GM19372 (cell line): ENCODE data around the gene CDH26.

Source experiments
- ATAC-seq: cut with Tn5 transposase; IDR thresholded peaks from one replicate; pipeline ENCODE4 v1.9.1; 2021; ENCODE audit warnings: mild to moderate bottlenecking, low read depth, moderate library complexity; ENCODE audit not compliant: unreplicated experiment

Gene CDH26

DNA sequence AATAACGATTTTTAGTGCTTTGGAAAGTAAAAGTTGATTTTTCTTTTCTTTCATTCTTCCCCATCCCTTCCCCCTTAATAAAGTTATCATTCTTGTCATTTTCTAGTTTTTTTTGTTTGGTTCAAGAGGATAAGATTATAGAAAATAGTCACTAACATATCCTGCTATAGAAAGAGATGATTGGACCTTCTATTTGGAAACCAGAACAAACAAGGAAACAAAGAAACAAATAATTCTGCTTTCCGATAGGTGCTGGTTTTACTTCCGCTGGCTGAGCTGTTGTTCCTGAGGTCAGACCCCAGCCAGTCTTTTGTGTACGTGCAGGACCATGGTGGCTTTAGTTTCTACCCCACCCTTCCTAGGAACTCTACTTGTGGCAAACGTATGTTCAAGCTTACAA is at the start of gene CDH26:
Gene CDH26, plus strand, starts transcription at position 301 of the 400 bp plus-strand sequence. CDS start 304 bp downstream, outside the sequence.
- ATAC-seq, result no peak

DNA sequence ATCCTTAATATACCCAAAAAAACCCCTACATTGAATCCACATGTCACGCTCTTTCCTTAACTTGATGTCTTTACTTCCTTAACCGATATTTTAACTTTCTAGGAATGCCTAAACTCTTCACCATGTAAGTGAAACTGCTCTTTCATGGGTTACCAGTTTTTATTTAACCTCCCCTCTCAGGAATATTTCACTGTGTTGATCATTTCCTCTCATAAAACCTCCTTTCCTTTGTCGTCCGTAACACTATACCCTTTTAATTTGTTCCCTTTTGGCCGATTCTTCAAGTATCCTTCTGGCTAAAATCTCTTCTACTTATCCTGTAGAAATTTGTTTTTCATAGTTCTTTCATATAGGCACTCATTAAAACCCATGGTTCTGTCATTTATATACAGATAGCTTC is 49.4 kb upstream of the CDH26 start:
- no peak for ATAC-seq

DNA sequence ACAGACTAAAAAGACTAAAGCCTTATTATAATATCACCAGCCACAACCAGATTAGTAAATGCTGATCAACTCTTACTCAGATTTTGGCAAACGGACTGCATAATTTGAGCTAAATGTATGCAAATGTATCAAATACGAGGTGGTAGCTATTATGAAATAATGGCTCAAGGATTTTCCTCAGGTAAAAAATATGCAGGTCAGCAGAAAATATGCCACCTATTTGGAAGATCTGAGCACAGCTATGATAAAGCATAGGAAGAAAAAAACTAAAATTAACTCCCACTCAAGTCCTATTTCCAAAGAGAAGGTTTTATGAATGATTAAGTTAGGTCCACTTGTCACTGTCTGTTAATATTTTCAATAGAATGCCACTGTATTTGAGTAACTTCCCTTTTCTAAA is 47.2 kb upstream of the CDH26 start:
- no peak for ATAC-seq

DNA sequence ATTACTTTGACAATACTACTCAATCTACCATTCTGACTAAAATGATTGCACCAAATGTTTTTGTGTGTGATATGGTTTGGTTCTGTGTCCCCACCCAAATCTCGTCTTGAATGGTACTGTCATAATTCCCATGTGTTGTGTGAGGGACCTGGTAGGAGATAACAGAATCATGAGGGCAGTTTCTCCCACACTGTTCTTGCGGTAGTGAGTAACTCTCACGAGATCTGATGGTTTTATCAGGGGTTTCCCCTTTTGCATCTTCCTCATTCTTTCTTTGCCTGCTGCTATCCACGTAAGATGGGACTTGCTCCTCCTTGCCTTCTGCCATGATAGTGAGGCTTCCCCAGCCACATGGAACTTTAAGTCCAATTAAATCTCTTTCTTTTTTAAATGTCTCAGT is 45.6 kb upstream of the CDH26 start:
- ATAC-seq, result no peak

DNA sequence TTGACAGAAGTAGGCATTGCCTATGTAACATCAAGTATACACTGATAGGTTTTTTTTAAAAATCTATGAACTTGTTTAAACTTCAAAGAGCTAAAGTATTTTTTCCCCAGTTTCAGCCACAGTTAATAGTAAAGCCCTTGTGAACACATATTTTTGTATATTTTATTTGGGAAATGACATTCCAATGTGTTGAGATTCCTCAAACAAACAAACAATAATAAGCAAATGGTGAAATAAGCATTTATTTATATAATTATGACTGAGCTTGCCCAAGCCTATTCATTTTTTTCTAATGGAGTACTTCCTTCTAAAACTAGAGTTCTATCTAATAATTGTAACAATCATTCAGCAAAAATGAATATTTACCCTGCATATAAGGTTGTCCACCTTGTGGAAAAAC is 37.3 kb upstream of the CDH26 start:
- no peak for ATAC-seq

DNA sequence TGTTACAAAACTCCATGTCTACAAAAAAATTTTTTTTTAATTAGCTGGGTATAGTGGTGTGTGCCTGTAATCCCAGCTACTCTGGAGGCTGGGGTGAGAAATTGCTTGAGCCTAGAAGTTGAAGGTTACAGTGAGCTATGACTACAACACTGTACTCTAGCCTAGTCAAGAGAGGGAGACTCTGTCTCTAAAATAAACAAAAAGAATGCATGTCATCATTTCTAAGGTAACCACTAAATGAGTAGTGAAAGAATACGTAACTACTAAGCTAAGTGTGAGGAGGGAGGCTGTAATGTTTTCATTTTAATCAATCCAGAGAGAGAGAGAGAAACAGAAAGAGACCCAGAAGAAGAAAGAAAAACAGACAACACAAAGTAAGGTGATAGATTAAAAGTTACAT is 34.7 kb upstream of the CDH26 start:
- no peak for ATAC-seq

DNA sequence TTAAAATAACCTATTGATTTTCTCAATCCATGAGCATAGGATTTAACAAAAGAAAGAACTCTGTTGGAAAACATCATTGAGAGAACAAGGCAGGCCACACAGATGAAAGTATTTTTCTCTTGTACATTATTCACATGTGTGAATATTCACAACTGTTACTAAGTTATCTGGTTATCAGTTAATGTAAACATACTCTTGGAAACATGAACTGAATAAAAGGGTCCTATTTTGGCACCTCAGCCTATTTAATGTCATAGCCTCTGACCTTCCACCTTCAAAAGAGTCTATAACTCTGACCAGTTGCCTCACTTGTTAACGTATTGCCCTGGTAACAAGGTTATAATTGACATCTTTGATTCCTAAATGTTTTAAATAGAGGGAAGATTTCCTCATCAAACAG is 32.9 kb upstream of the CDH26 start:
- ATAC-seq, result no peak

DNA sequence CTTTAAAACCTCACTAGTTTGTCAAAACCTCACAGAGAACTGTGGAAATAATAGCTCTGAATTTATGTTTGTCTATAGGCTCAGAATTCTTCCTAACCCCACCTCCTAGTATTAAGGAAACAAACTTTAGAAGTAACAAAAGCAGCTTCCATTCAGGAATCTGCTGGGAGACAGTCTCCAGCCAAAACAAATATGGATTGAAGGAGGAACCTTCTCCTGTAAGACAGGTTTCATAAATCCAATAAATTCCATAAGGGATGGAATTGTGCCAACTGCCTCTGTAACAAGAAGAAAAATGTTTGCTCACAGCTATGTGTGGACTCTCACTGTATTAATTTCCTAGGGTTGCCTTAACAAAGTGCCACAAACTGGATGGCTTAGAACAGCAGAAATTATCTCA is 32.3 kb upstream of the CDH26 start:
- ATAC-seq, result no peak

DNA sequence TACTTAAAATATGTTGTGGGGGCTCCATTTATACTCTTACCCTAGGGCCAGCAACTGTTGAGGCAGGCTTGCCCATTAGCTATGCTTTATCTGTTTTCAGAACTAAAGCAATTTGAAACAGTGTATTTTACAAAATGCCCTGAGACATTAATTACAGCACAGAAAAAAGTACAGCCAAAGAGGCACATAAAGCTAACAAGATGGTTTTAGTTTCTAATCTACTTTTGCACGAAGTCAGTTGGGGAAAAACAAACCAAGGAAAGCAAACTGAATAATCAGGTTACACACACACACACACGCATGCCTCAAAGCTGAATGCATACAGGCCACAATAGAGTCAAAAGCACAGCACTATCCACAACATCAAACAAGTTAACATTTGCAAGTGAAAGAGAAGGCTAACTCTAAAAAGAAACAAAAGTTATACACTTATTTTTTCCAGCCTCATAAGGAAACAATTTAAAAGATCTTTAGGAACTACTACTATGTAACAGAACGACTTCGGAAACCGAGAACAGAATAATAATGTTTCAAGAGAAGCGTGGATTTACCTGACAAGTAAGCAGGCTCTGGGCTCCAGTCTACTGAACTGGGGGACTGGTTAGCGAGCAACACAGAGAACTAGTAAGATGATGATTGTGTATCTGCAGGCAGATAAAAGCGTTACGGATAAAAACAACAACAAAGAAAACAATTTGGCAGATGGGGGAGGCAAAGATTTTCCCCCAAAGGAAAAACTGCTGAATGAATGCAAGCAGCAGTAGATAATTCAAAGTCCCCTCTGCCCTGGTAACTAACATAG is 26.5 kb upstream of the CDH26 start:
- no peak for ATAC-seq

DNA sequence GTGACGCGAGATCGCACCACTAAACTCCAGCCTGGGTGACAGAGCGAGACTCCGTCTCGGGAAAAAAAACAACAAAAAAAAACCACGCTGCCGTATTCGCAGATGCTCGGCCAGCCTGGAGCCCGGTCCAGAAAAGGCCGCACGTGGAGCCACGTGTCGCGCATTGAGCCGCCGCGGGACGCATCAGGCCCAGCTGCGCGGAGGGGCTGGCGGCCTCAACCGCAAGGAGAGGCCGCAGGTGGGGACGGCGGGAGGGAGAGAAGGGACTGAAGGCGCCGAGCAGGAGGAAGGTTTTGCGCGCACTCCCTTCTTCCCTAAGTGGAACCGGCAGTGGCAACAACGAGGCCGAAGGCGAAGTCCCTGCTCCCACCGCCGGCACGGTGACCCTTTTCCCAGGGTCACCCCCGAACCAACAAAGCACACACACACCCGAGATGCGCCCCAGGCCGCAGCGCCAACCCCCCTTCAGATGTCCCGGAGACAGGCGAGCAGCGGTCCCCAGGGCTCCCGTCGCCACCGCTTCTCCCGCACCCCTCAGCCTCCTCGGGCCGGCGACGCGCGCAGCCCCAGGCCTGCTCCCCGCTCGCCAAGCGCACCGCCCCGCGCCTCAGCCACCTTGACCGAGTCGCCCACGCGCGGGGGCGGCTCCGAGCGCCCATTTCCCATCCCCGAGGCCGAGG is 25.5 kb upstream of the CDH26 start:
- no peak for ATAC-seq

DNA sequence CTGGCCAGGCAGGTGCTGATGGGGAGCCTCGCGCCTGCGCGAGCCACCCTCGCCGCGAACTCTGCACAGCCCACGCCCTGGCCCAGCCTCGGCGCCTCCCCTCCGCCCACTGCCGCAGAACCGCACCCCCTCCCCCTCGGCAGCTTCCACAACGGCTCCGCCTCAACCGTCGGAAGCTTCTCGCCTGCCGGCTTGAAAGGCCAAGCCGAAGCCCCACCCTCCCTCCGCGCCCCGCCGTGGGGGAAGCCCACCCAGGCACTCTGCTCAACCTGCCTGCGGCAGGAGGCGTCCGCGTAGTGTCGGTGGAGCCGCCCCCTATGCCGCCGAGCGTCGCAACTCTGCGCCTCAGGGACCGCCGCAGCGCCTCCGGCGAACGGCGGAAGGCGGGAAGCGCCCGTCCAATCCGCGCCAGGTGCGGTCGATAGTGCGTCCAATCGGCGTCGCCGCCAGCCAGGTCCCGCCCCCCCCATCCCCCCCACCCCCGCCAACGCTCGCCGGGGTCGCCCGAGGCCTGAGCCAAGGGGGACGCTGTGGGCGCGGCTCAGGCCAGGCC is 24.9 kb upstream of the CDH26 start, which contains the start of gene SYCP2:
Gene SYCP2, minus strand, starts transcription at position 342 of the 553 bp plus-strand sequence. CDS start 11,224 bp downstream, outside the sequence.
- ATAC-seq, result peak; percentile 70

DNA sequence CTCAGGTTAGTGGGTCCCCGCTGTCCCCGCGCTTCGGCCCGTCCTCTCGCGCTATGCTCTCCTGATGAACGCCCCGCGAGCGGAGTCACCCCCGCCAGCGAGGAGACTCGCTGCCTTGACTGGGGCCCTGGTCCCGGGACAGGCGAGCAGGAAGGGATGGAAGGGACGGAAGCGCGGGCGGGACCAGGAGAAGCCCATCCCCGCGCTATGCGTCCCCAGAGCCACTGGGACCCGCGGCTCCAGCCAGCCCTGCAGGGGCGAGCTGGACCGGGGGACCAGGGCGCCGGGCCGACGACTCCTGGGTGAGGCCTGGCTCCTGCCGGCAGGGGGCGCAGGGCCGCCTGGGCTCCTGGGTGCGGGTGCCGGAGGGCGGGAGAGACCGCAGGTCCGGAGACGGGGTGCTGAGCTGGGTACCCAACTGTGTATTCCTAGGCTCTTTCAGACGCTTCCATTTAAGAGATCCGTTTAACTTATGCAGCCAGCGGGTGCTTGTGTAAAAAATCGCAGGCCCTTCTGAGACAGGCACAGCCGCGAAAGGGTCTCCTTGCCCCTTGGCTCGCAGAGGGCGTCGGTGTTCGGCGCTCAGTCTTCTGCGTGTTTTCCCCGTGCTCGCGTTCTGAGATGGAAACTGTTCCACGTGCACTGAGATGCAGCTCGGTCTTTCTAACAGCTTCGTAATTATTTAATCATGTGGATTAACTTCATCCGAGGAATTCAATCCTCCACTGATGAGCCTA is 24.2 kb upstream of the CDH26 start:
- peak; percentile 68 for ATAC-seq

DNA sequence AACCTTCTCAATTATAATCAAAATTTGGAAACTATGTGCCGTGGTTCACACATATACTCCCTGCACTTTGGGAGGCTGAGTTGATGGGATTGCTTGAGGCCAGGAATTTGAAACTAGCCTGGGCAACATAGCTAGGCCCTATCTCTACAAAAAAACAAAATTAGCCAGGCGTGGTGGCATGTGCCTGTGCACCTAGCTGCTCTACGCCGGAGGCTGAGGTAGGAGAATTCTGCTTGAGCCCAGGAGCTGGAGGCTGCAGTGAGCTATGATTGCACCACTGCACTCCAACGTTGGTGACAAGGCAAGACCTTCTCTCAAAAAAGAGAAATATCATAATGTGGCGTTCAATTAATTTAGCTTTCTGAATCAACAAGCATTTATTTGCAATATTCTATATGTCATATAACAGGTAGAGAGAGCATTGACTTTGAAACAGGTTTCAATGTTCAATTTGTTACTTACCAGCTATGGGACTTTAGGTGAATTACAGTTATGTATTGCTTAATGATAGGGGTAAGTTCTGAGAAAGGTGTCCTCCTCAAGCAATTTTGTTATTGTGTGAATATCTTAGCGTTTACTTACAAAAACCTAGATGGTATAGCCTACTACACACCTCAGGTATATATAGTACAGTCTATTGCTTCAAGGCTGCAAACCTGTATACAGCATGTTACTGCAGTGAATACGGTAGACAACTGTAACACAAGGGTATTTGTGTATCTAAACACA is 22.6 kb upstream of the CDH26 start:
- ATAC-seq, result no peak

DNA sequence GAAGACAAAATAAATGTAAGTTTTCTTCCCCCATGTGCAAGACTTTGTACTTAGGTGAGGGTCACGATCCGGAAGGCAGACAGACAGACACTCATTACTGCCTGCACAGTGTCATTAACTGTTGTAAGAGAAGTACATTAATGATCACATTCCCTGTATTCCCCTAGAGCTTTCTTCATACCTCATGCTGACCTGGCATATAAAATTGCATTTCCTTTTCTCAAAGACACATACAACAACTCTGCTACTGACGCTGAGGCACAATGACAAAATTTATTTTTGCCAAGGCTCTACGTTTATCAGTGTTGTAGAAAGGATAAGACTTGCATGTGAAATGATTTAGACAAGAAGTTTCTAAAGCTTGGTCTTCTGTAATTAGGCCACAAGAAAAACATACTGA is 21.8 kb upstream of the CDH26 start:
- no peak for ATAC-seq

DNA sequence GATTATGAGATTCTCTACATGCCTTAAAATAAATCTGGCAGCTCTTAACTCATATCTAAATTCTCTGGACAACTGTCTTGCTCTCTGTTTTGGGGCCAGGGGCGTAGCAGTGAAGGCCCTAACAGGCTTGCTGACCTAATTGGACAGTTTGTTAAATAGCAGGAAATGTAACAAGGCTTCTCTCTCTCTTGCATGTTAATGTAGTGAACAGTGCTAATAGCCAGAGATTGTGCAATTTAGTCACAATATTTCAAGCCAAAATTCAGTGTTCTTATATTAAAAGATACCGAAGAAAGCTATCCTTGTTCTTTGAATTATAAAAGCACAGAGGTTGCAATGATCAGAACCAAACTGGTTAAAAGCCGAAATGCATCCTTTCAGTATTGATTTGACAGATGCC is 21.1 kb upstream of the CDH26 start:
- ATAC-seq, result no peak

DNA sequence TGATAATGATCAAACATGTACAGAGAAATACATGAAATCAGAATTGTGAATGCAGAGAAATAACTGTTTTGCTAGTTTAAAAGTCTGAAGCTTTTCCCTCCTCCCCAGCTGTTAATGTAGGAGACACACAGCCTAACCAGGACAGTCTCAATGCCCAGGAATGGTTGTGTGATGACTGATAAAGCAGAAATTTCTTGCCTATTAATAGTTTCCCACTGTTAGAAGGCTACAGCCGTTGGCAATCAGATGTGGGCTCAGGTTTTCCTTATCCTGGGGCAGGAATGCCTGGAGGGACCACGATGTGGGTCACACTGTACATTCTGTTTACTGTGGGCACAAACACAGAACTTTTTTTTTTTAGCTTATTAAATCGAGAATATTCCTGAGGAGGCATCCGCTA is 20.0 kb upstream of the CDH26 start:
- no peak for ATAC-seq

DNA sequence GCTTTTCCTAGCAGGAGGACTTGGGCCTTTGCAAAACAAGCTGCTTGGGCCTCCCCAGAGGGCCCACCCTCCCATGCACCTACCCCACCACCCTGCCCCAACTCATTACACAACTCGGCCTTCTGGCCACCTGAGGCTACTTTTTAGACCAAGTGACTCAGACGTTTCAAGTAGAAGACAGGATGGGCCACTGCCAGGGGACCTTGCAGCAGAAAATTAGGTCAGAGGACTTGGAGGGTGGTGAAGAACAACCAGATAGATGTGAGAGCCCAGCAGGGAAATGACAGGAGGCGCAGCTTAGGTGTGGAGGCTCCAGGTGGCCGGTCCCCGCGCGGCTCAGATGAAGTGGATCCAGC is 19.5 kb upstream of the CDH26 start:
- ATAC-seq, result no peak

DNA sequence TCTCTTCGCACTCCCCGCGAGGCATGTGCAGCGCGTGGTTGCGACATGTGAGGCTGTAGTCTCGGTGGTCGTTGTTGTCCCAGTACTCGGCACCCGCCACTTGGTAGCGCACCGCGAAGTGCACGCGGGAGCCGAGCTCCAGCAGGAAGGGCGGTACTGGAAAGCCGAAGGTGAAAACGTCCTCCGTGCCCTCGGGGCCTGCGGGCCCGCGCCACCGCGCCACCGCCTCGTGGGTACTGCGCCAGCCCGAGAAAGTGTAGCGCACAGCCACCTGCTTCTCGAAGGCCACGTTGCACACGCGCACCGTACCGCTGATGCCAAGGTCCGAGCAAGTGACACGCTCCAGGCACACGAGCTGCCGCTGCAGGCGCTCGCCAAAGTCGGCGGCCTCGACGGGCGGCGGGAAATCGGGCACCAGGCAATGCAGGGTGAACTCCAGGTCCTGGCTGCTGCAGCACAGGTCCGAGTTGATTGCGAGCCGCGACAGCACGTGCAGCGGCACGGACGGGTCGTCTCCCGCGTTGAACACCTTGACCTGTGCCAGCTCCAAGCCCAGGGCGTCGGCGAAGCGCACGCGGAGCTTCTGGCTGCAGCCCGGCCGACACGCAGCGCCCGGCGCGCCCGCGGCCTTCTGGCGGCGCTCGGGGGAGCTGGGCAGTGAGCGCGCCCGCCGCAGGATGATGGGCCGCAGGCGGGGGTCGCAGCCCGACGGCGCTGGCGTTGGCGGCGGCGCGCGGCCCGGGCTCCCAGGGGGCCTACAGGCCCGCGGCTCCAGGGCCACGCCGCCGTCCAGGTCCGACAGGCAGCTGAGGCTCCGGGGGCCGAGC is 19.0 kb upstream of the CDH26 start:
- ATAC-seq, result no peak

DNA sequence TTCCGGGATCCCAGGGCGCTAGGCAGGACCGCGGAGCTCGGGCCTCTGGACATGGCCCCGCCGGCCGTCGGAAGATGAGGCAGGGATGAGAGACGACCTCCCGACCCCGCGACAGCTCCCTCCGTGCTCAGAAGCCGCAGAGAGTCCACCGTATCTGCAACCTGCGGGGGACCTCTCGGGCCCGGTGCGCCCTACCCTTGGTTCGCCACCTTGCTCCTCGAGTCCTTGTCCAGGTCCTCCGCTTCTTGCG is 18.4 kb upstream of the CDH26 start:
- peak; percentile 27 for ATAC-seq
